BJ (cell line): Measurements from ENCODE around the gene RPP40. TPM values are rescaled to one million over a fixed set of nuclear protein-coding genes. Genes with fewer than 3 reads are reported as not detected.

Experiments used
- CTCF ChIA-PET: fragments of 350-600 bp; formaldehyde crosslinking; extraction: SDS; loops from one replicate; lab custom pipeline; 2021; ENCODE audit warnings: antibody characterized with exemption, inconsistent platforms; lab: Yijun Ruan, JAX
- POLR2A ChIA-PET: fragments of 300-600 bp; sonication (Branson Sonifier 250); formaldehyde crosslinking; extraction: SDS; loops from one replicate; lab custom pipeline; 2021; ENCODE audit warnings: antibody characterized with exemption; lab: Charles Lee
- DNase-seq: peaks from one replicate; pipeline ENCODE4 v3.0.0-alpha.2; 2011; ENCODE audit warnings: low read depth
- H3K27me3 ChIP-seq: 2 replicates; pipeline ENCODE4 v1.6.0; 2011; ENCODE audit warnings: low read length; ENCODE audit not compliant: control insufficient read depth, insufficient read depth
- H3K36me3 ChIP-seq: 2 replicates; pipeline ENCODE4 v1.5.1; 2011; ENCODE audit warnings: low read length; ENCODE audit not compliant: control insufficient read depth, insufficient read depth
- H3K4me3 ChIP-seq: 2 replicates; pipeline ENCODE4 v1.5.1; 2011; ENCODE audit warnings: low read depth, mild to moderate bottlenecking, control low read depth, low read length
- polyA plus RNA-seq: library from polyadenylated mRNA; depleted of rRNA; stranded (reverse); fragments of >200 nt; gene quantifications from 2 replicates; pipeline ENCODE4 v1.2.3, GENCODE V29; 2011
- TF ChIP-seq, protein P1 (sequence below): IDR thresholded peaks from 2 replicates; pipeline ENCODE4 v1.5.1; 2011; ENCODE audit warnings: low read depth, mild to moderate bottlenecking, control low read depth, inconsistent platforms, low read length, moderate library complexity; ENCODE audit not compliant: insufficient read depth

The RPP40 gene
- polyA plus RNA-seq, 1 experiment = 5.6 TPM

DNA sequence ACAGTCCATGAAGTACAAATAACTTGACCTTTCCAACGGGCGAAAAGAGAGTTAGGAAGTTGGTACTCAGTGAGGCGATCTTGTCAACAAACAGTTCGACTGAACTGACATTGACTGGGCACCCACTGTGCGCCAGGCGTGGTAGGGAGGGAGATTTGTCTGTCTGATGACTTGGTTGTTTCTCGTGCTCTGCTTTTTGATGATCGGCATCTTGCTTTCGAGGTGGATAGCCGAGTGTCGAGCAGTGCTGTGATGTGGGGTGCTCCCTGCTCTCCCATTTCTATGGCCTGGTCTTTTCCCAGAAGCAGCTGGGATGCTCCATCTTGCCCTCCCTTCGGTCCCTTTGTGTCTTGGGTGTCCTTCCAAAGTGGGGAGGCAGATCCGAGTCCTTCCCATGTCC lies 30.4 kb downstream of the RPP40 start:
- CTCF ChIA-PET = interaction anchor here (0.8 kb wide), 1 partner anchor 9 kb away, joined by 3 read pairs; no protein-coding TSS in a partner anchor
- DNase-seq = no peak
- Histone ChIP-seq H3K36me3 (no peaks in the 10 kb centered on the region), H3K4me3 (no peak overlapping the region), H3K27me3 (peaks cover 8% of the 10 kb centered on the region)
- POLR2A ChIA-PET = no interaction called here
- TF ChIP-seq, protein P1, sequence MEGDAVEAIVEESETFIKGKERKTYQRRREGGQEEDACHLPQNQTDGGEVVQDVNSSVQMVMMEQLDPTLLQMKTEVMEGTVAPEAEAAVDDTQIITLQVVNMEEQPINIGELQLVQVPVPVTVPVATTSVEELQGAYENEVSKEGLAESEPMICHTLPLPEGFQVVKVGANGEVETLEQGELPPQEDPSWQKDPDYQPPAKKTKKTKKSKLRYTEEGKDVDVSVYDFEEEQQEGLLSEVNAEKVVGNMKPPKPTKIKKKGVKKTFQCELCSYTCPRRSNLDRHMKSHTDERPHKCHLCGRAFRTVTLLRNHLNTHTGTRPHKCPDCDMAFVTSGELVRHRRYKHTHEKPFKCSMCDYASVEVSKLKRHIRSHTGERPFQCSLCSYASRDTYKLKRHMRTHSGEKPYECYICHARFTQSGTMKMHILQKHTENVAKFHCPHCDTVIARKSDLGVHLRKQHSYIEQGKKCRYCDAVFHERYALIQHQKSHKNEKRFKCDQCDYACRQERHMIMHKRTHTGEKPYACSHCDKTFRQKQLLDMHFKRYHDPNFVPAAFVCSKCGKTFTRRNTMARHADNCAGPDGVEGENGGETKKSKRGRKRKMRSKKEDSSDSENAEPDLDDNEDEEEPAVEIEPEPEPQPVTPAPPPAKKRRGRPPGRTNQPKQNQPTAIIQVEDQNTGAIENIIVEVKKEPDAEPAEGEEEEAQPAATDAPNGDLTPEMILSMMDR = no peak

DNA sequence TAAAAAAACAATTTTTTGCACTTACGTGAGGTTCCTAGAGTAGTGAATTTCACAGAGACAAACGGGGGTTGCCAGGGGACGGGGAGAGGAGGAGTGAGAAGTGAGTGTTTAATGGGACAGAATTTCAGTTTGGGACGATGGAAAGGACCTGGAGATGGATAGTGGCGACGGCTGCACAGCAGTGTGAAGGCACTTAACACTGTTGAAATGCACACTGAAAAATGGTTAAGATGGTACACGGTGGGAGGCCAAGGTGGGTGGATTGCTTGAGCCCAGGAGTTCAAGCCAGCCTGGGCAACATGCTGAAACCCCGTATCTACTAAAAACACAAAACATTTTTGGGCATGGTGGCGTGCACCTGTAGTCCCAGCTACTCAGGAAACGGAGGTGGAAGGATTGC lies 31.4 kb downstream of the RPP40 start:
- TF ChIP-seq, protein P1 = no peak
- no peak for DNase-seq
- CTCF ChIA-PET = no interaction called here
- Histone ChIP-seq H3K36me3 (no peaks in the 10 kb centered on the region), H3K27me3 (peaks cover 8% of the 10 kb centered on the region), H3K4me3 (no peak overlapping the region)
- POLR2A ChIA-PET = no interaction called here

DNA sequence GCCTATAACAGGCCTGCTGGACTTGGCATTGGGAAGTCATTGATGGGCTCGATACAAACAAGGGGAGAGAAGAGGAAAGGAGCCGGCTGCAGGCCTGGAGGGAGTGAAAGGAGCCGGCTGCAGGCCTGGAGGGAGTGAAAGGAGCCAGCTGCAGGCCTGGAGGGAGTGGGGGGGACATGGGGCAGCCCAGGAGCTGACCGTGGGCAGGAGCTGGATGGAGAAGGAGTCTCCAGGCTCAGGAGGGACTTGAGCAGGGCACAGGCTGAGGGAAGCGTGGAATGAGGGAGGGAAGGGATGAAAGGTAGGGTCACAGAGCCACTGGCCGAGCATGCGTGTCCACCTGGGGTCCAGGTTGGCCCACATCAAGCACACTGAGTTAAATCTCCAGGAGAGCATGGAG lies 32.0 kb downstream of the RPP40 start:
- H3K4me3 ChIP-seq = no peak overlapping the region
- DNase-seq = no peak
- H3K36me3 ChIP-seq = no peaks in the 10 kb centered on the region
- ChIA-PET POLR2A (no interaction called here), CTCF (no interaction called here)
- peaks cover 8% of the 10 kb centered on the region for H3K27me3 ChIP-seq
- TF ChIP-seq, protein P1 = no peak

DNA sequence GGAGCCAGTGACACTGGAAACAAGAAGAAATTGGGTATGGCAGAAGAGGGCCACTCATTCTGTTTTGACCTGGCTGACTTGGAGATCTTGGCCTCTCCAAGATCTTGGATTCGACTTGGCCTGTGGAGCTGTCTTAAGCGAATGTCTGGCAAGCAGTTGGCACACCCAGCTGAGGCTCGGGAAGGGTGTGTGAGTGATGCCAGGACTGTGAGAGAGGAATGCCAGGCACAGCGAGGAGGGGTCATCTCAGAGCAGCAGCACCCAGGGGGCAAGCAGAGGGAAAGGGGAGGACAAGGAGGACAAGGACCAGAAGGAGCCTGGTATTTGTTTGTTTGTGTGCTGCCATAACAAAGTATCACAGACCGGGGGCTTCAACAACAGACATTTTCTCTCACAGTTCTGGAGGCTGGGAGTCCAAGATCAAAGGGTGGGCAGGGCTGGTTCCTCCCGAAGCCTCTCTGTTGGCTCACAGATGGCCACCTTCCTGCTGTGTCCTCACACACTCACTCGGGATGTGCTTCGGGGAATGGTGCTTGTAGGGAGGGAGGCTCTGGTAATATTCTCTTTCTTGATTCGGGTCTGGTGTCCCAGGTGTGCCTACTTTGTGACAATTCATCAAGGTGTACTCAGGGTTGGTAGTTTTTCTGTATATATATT lies 33.0 kb downstream of the RPP40 start:
- POLR2A ChIA-PET = no interaction called here
- Histone ChIP-seq H3K36me3 (no peaks in the 10 kb centered on the region), H3K27me3 (peaks cover 8% of the 10 kb centered on the region), H3K4me3 (no peak overlapping the region)
- CTCF ChIA-PET = no interaction called here
- DNase-seq = no peak
- TF ChIP-seq, protein P1 = no peak

DNA sequence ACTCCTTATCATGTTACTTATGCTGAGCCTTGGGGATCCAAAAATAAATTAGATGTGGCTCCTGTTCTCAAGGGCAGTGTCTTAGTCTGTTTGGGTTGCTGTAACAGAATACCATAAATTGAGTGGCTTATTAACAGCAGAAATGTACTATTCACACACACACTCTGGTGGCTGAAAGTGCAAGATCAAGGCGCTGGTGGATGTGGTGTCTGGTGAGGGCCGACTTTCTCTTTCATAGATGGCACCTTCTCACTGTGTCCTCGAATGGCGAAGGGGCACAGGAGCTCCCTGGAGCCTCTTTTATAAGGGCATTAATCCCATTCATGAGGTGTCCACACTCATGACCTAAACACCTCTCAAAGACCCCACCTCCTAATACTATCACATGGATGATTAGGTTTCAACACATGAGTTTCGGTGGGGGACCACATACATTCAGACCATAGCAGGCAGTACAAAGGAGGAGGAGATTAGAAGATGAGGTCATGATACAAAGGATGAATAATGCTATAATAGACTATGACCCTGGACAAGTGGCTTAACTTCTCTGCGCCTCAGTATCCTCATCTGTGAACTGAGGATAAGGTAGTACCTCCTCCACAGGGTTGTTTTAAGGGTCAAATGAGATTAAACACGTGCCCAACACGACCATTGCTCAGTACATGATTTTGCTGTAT lies 34.1 kb downstream of the RPP40 start:
- ChIA-PET POLR2A (no interaction called here), CTCF (no interaction called here)
- no peak for DNase-seq
- H3K4me3 ChIP-seq = no peak overlapping the region
- TF ChIP-seq, protein P1 = no peak
- peaks cover 10% of the 10 kb centered on the region for H3K27me3 ChIP-seq
- no peaks in the 10 kb centered on the region for H3K36me3 ChIP-seq
